ENCODE results near the gene ZKSCAN2.

The ZKSCAN2 gene

GRCh38 chr16:25228372-25228771 lies 29.3 kb downstream of the ZKSCAN2 start:
- H3K4me1 ChIP-seq (ENCODE audit: control insufficient read depth, insufficient read depth, low read length): no peaks in the 10 kb centered on the region
- H3K9me3 ChIP-seq (ENCODE audit: control insufficient read depth, insufficient read depth, low read depth, low read length): no peaks in the 10 kb centered on the region
- TF ChIP-seq SCRT2 (tag by site-specific recombination; IDR thresholded peaks at IDR 0.05): no peak
- TF ChIP-seq ZBTB8A (tag by site-specific recombination; IDR thresholded peaks at IDR 0.05): no peak
- no peak for TF ChIP-seq ZNF76 (tag by site-specific recombination; IDR thresholded peaks at IDR 0.05; ENCODE audit: borderline replicate concordance, low read depth)
- TF ChIP-seq SCRT1 (tag by site-specific recombination; IDR thresholded peaks at IDR 0.05; ENCODE audit: borderline replicate concordance): no peak
- no peak for TF ChIP-seq ZNF596 (tag by site-specific recombination; IDR thresholded peaks at IDR 0.05)
- TF ChIP-seq ZNF10 (tag by site-specific recombination; IDR thresholded peaks at IDR 0.05): no peak
- no peak for TF ChIP-seq ZFP69B (tag by site-specific recombination; IDR thresholded peaks at IDR 0.05)
- no peak for TF ChIP-seq ZNF350 (tag by site-specific recombination; IDR thresholded peaks at IDR 0.05)
- TF ChIP-seq, protein P1, sequence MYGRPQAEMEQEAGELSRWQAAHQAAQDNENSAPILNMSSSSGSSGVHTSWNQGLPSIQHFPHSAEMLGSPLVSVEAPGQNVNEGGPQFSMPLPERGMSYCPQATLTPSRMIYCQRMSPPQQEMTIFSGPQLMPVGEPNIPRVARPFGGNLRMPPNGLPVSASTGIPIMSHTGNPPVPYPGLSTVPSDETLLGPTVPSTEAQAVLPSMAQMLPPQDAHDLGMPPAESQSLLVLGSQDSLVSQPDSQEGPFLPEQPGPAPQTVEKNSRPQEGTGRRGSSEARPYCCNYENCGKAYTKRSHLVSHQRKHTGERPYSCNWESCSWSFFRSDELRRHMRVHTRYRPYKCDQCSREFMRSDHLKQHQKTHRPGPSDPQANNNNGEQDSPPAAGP (tag by site-specific recombination; IDR thresholded peaks at IDR 0.05): no peak
- no peak for TF ChIP-seq GLIS1 (tag by site-specific recombination; IDR thresholded peaks at IDR 0.05)
- no peak for TF ChIP-seq SALL2 (tag by site-specific recombination; IDR thresholded peaks at IDR 0.05; ENCODE audit: borderline replicate concordance)
- TF ChIP-seq, protein P2, sequence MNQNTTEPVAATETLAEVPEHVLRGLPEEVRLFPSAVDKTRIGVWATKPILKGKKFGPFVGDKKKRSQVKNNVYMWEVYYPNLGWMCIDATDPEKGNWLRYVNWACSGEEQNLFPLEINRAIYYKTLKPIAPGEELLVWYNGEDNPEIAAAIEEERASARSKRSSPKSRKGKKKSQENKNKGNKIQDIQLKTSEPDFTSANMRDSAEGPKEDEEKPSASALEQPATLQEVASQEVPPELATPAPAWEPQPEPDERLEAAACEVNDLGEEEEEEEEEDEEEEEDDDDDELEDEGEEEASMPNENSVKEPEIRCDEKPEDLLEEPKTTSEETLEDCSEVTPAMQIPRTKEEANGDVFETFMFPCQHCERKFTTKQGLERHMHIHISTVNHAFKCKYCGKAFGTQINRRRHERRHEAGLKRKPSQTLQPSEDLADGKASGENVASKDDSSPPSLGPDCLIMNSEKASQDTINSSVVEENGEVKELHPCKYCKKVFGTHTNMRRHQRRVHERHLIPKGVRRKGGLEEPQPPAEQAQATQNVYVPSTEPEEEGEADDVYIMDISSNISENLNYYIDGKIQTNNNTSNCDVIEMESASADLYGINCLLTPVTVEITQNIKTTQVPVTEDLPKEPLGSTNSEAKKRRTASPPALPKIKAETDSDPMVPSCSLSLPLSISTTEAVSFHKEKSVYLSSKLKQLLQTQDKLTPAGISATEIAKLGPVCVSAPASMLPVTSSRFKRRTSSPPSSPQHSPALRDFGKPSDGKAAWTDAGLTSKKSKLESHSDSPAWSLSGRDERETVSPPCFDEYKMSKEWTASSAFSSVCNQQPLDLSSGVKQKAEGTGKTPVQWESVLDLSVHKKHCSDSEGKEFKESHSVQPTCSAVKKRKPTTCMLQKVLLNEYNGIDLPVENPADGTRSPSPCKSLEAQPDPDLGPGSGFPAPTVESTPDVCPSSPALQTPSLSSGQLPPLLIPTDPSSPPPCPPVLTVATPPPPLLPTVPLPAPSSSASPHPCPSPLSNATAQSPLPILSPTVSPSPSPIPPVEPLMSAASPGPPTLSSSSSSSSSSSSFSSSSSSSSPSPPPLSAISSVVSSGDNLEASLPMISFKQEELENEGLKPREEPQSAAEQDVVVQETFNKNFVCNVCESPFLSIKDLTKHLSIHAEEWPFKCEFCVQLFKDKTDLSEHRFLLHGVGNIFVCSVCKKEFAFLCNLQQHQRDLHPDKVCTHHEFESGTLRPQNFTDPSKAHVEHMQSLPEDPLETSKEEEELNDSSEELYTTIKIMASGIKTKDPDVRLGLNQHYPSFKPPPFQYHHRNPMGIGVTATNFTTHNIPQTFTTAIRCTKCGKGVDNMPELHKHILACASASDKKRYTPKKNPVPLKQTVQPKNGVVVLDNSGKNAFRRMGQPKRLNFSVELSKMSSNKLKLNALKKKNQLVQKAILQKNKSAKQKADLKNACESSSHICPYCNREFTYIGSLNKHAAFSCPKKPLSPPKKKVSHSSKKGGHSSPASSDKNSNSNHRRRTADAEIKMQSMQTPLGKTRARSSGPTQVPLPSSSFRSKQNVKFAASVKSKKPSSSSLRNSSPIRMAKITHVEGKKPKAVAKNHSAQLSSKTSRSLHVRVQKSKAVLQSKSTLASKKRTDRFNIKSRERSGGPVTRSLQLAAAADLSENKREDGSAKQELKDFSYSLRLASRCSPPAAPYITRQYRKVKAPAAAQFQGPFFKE (tag by site-specific recombination; IDR thresholded peaks at IDR 0.05; ENCODE audit: borderline replicate concordance): no peak
- TF ChIP-seq ZNF561 (tag by site-specific recombination; IDR thresholded peaks at IDR 0.05; ENCODE audit: borderline replicate concordance): no peak
- TF ChIP-seq TSHZ1 (tag by site-specific recombination; IDR thresholded peaks at IDR 0.05; ENCODE audit: borderline replicate concordance): no peak
- TF ChIP-seq ZNF701 (tag by site-specific recombination; IDR thresholded peaks at IDR 0.05): no peak
- TF ChIP-seq ZNF707 (tag by site-specific recombination; IDR thresholded peaks at IDR 0.05): no peak
- no peak for TF ChIP-seq ZNF585B (tag by site-specific recombination; IDR thresholded peaks at IDR 0.05)
- no peak for TF ChIP-seq ZNF23 (tag by site-specific recombination; IDR thresholded peaks at IDR 0.05; ENCODE audit: borderline replicate concordance)
- TF ChIP-seq, protein P3, sequence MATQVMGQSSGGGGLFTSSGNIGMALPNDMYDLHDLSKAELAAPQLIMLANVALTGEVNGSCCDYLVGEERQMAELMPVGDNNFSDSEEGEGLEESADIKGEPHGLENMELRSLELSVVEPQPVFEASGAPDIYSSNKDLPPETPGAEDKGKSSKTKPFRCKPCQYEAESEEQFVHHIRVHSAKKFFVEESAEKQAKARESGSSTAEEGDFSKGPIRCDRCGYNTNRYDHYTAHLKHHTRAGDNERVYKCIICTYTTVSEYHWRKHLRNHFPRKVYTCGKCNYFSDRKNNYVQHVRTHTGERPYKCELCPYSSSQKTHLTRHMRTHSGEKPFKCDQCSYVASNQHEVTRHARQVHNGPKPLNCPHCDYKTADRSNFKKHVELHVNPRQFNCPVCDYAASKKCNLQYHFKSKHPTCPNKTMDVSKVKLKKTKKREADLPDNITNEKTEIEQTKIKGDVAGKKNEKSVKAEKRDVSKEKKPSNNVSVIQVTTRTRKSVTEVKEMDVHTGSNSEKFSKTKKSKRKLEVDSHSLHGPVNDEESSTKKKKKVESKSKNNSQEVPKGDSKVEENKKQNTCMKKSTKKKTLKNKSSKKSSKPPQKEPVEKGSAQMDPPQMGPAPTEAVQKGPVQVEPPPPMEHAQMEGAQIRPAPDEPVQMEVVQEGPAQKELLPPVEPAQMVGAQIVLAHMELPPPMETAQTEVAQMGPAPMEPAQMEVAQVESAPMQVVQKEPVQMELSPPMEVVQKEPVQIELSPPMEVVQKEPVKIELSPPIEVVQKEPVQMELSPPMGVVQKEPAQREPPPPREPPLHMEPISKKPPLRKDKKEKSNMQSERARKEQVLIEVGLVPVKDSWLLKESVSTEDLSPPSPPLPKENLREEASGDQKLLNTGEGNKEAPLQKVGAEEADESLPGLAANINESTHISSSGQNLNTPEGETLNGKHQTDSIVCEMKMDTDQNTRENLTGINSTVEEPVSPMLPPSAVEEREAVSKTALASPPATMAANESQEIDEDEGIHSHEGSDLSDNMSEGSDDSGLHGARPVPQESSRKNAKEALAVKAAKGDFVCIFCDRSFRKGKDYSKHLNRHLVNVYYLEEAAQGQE (tag by site-specific recombination; IDR thresholded peaks at IDR 0.05): no peak
- H3K4me3 ChIP-seq (ENCODE audit: low read depth, low read length): no peak overlapping the region
- ChIA-PET POLR2A (no interaction called here), CTCF (interaction anchor here (1.1 kb wide), 1 partner anchor 120 kb away, joined by 3 read pairs; no protein-coding TSS in a partner anchor)
- no peak overlapping the region for H3K27ac ChIP-seq (ENCODE audit: extremely low read depth, low read depth, low read length)
- no peaks in the 10 kb centered on the region for H3K36me3 ChIP-seq (ENCODE audit: control insufficient read depth in 2 of 2, insufficient read depth in 1 of 2, low read length in 2 of 2)

Data from HEK293 (cell line).